DMS53 (cell line): Measurements from ENCODE around the gene P2RY14.

Source experiments
- DNase-seq: peaks from one replicate; lab custom pipeline; 2025; lab: John Stamatoyannopoulos, UW

P2RY14 gene

GRCh38 chr3:151278230-151278629 is at the start of gene P2RY14:
Gene P2RY14, minus strand, starts transcription at chr3:151278542. Its CDS starts 64,226 bp downstream, at chr3:151214316.
- no peak for DNase-seq

- peak; percentile 27 for DNase-seq
These were observed 49.3 kb upstream of the P2RY14 start for GRCh38 chr3:151327571-151328198.

- no peak for DNase-seq
These were observed 44.2 kb upstream of the P2RY14 start for GRCh38 chr3:151322511-151322910.

- DNase-seq: no peak
These were observed 43.2 kb upstream of the P2RY14 start for GRCh38 chr3:151321526-151321925.

GRCh38 chr3:151320131-151320530 is 41.8 kb upstream of the P2RY14 start:
- no peak for DNase-seq

- DNase-seq: no peak
These were observed 41.3 kb upstream of the P2RY14 start for GRCh38 chr3:151319628-151320027.

- no peak for DNase-seq
These were observed 40.6 kb upstream of the P2RY14 start for GRCh38 chr3:151318991-151319390.

- no peak for DNase-seq
These were observed 40.0 kb upstream of the P2RY14 start for GRCh38 chr3:151318313-151318712.

- DNase-seq: peak; percentile 7
These were observed 38.1 kb upstream of the P2RY14 start, which contains the start of gene GPR87 for GRCh38 chr3:151316267-151316991. Gene GPR87, minus strand, starts transcription at chr3:151316820. Its CDS starts 16,720 bp downstream, at chr3:151300100.

GRCh38 chr3:151315846-151316245 is 37.5 kb upstream of the P2RY14 start:
- no peak for DNase-seq

- DNase-seq: no peak
These were observed 36.8 kb upstream of the P2RY14 start for GRCh38 chr3:151315136-151315535.

- no peak for DNase-seq
These were observed 36.3 kb upstream of the P2RY14 start for GRCh38 chr3:151314593-151314992.

GRCh38 chr3:151314137-151314536 is 35.8 kb upstream of the P2RY14 start:
- DNase-seq: no peak

- DNase-seq: no peak
These were observed 34.6 kb upstream of the P2RY14 start for GRCh38 chr3:151312972-151313371.

- no peak for DNase-seq
These were observed 31.2 kb upstream of the P2RY14 start for GRCh38 chr3:151309566-151309965.

GRCh38 chr3:151307583-151308488 is 29.5 kb upstream of the P2RY14 start:
- no peak for DNase-seq

- no peak for DNase-seq
These were observed 28.8 kb upstream of the P2RY14 start for GRCh38 chr3:151307131-151307530.

- no peak for DNase-seq
These were observed 27.9 kb upstream of the P2RY14 start for GRCh38 chr3:151306168-151306810.

- no peak for DNase-seq
These were observed 27.4 kb upstream of the P2RY14 start for GRCh38 chr3:151305775-151306151.

- DNase-seq: peak; percentile 3
These were observed 26.9 kb upstream of the P2RY14 start for GRCh38 chr3:151305060-151305774.

GRCh38 chr3:151303751-151304150 is 25.4 kb upstream of the P2RY14 start:
- DNase-seq: no peak
